ENCODE results near the gene PMFBP1.

The PMFBP1 gene

DNA sequence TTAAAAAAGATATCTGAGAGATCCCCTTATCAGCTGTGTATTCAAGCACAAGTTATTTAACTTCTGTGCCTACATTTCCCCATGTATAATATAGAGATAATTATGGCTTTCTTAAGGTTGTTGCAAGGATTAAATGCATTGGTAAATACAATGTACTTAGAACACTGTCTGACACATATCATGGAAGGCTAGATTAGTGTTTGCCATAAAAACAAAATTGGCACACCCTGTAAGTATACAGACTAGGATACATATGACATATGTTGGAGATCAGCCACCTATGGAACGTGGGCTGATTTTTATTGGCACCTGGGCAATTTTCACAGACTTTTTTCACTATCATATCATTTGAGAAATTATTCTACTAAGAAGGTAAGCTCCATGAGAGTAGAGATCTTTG, 2.2 kb downstream of the PMFBP1 start:
- no peak for DNase-seq (ENCODE audit: low read depth)
- TF ChIP-seq, protein P1, sequence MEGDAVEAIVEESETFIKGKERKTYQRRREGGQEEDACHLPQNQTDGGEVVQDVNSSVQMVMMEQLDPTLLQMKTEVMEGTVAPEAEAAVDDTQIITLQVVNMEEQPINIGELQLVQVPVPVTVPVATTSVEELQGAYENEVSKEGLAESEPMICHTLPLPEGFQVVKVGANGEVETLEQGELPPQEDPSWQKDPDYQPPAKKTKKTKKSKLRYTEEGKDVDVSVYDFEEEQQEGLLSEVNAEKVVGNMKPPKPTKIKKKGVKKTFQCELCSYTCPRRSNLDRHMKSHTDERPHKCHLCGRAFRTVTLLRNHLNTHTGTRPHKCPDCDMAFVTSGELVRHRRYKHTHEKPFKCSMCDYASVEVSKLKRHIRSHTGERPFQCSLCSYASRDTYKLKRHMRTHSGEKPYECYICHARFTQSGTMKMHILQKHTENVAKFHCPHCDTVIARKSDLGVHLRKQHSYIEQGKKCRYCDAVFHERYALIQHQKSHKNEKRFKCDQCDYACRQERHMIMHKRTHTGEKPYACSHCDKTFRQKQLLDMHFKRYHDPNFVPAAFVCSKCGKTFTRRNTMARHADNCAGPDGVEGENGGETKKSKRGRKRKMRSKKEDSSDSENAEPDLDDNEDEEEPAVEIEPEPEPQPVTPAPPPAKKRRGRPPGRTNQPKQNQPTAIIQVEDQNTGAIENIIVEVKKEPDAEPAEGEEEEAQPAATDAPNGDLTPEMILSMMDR (conservative IDR thresholded peaks at IDR 0.05; ENCODE audit: low read depth, low read length): no peak

DNA sequence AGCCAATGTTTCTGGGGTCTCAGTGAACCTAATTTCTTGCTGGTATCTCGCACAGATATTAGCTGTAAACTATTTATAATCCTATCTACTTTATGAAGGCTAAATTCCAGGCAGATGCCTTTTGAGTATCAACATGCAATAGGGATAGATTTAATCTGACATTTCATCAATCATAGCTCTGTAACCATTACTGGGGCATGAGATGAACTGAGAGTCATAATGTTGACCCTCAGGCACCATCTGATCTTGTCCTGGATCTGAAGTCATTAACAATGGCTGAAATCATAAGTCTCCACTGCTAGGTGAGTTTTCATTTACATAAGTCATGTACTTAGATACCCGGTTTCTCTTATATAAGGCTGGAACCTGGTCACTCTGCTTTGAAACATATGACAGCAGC, 3.6 kb downstream of the PMFBP1 start:
- H3K4me3 ChIP-seq (ENCODE audit: low read length): no peak overlapping the region
- TF ChIP-seq, protein P1 (conservative IDR thresholded peaks at IDR 0.05; ENCODE audit: low read depth, low read length): no peak
- no peak for DNase-seq (ENCODE audit: low read depth)

More for the DNA sequence above, 2.2 kb downstream of the PMFBP1 start:
- H3K4me3 ChIP-seq (ENCODE audit: low read length): no peak overlapping the region

DNA sequence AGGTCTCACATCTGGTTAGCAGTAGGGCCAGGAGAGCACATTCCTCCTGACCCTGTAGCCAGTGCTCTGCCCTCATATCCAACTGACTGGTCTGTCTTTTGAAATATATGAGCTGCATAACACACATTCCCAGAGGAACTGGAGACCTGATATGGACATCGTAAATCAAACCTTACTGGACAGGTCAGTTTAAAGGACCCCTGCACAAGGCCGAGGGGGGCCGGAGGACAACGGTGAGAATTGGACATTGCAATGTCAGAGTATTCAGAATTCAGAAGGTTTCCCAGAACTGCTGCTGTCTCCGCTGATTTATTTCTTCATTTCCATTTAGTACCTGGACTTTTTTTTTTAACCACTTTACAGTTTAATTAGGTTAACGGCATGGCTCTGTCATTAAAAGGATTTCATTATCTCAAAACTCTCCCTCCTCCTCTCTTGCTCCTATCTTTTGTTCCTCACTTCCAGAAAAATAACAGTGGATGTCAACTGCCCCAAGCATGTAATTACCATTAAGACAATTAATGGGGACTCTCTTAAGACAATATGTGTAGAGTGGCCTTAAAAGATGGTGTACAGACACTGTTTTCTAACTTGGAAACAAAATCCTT, 4.9 kb downstream of the PMFBP1 start:
- DNase-seq (ENCODE audit: low read depth): no peak
- H3K4me3 ChIP-seq (ENCODE audit: low read length): no peak overlapping the region
- TF ChIP-seq, protein P1 (conservative IDR thresholded peaks at IDR 0.05; ENCODE audit: low read depth, low read length): no peak

DNA sequence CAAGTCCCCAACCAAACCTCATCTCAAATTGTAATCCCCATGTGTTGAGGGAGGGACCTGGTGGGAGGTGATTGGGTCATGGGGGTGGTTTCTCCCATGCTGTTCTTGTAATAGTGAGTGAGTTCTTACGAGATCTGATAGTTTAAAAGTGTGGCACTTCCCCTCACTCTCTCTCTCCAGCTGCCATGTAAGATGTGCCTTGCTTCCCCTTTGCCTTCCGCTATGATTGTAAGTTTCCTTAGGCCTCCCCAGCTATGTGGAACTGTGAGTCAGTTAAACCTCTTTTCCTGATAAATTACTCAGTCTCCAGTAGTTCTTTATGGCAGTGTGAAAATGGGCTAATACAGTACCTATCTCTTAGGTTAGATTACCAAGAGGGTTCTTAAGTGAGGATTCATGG, 5.8 kb downstream of the PMFBP1 start:
- TF ChIP-seq, protein P1 (conservative IDR thresholded peaks at IDR 0.05; ENCODE audit: low read depth, low read length): no peak
- no peak overlapping the region for H3K4me3 ChIP-seq (ENCODE audit: low read length)
- no peak for DNase-seq (ENCODE audit: low read depth)

DNA sequence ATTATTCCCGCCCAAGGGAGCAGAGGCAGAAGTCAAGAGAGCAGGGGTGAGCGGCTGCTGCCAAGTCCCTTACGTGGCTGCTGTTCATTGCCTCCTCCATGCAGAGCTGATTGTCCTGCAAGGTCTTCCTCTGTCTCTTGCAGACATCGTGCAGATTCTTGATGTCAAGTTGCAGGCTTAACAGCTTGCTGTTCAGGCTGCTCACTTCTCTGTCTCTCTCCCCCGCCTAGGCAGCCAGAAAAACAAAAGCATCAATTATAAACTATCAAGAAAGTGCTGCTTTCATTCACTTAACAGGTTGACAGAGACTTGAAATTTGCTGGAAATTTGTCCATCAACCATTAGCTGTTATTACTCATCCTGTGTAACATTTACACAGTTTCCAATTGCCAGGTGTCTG, 7.3 kb downstream of the PMFBP1 start:
- TF ChIP-seq, protein P1 (conservative IDR thresholded peaks at IDR 0.05; ENCODE audit: low read depth, low read length): no peak
- no peak overlapping the region for H3K4me3 ChIP-seq (ENCODE audit: low read length)
- DNase-seq (ENCODE audit: low read depth): no peak

DNA sequence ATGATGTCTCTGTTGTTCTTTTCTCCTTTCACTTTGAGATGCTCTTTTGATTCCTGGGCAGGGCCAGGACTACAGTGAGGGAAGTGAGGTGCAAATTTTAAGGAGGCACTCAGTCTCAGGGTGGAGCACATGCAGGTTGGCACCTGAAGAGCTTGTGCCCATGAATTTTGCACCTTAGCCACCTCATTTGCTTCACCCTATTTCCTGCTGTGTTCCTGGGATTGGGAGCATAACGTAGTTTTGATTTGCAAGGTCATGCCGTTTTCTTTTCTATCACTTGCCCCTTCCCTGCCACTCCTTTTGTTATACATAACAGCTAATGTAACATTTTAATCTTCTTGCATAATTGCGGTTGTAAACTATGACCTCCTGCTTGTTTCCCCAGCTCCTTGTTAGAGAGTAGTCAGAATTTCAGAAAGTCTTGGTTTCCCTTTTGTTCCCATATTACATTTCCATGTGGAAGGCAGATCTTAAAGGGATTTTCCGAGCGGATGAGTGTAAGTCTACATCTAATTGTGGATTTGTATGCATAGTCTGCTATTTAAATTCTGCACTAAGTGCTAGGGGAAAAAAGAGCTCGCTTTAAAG, 9.8 kb downstream of the PMFBP1 start:
- H3K4me3 ChIP-seq (ENCODE audit: low read length): no peak overlapping the region
- TF ChIP-seq, protein P1 (conservative IDR thresholded peaks at IDR 0.05; ENCODE audit: low read depth, low read length): no peak
- DNase-seq (ENCODE audit: low read depth): peak; percentile 30

DNA sequence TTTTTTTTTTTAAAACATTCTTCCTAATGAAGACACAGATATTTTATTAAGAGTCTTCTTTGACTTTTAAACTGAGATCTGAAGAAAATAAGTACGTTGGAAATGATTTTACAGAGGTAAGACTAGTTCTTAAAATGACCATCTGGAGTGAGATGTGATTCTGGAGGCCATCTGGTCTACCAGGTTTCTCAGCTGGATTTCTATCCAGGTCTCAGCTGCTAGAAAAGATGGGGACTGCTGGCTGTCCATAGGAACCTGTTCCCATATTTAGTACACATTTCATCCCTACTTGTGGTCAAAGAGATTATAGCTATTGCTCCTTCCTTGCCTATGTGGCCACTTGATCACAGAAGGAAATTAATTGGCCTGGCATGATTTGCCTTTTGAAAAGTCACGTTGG, 12.2 kb downstream of the PMFBP1 start:
- no peak overlapping the region for H3K4me3 ChIP-seq (ENCODE audit: low read length)
- no peak for DNase-seq (ENCODE audit: low read depth)
- TF ChIP-seq, protein P1 (conservative IDR thresholded peaks at IDR 0.05; ENCODE audit: low read depth, low read length): no peak

All from retinal pigment epithelial cell (primary cell).